Neutrophil (primary cell): ENCODE data around the gene CA10.

ENCODE experiments used
- H3K27ac ChIP-seq: fragments of 200-600 bp; sonication (generic); 2 replicates; pipeline ENCODE4 v1.5.1; 2016; ENCODE audit warnings: mild to moderate bottlenecking, moderate library complexity
- H3K27me3 ChIP-seq: fragments of 200-600 bp; sonication (generic); 2 replicates; pipeline ENCODE4 v1.6.0; 2016; ENCODE audit warnings: mild to moderate bottlenecking
- H3K36me3 ChIP-seq: fragments of 200-600 bp; sonication (generic); 2 replicates; pipeline ENCODE4 v1.5.1; 2017
- H3K4me1 ChIP-seq, 2 experiments: fragments of 200-600 bp in 1 of 2; sonication (generic) in 1 of 2; 1 replicate in 1 of 2; 2 replicates in 1 of 2; pipeline versions ENCODE4 v1.5.1 to v1.6.1; 2013 to 2016; ENCODE audit warnings: low read depth in 1 of 2, low read length in 1 of 2, mild to moderate bottlenecking in 1 of 2, moderate library complexity in 1 of 2; ENCODE audit not compliant: control insufficient read depth in 1 of 2, insufficient read depth in 1 of 2
- H3K4me3 ChIP-seq, 2 experiments: fragments of 200-600 bp in 1 of 2; sonication (generic) in 1 of 2; 1 replicate in 1 of 2; 2 replicates in 1 of 2; pipeline ENCODE4 v1.5.1; 2013 to 2016; ENCODE audit warnings: low read depth in 1 of 2, low read length in 1 of 2, mild to moderate bottlenecking in 1 of 2, moderate library complexity in 1 of 2
- H3K9me3 ChIP-seq: fragments of 200-600 bp; sonication (generic); 2 replicates; pipeline ENCODE4 v1.5.1; 2016
- TF ChIP-seq, protein P1 (sequence below): fragments of 200-600 bp; sonication (generic); IDR thresholded peaks from 2 replicates; pipeline ENCODE4 v1.5.1; 2016; ENCODE audit warnings: antibody characterized with exemption

Gene CA10

DNA sequence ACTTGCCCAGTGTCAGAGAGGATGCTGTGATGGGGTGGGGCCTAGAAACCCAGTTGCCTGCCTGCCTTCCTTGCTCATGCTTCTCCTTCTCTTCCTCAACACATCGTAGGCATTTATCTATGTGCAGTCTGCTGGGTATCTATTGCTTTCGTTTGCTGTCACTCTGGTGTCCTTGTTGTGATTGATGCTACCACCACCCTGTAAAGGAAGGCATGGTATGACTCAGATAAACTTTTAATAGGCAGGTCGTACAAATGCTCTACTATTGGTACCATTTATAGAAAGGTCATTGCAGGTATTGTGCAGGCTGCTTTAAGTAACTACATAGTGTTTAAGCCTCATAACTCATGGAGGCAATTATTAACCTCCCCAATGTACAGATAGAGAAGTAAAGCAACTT, 529.3 kb downstream of the CA10 start:
- Histone ChIP-seq H3K4me1 (no peaks in the 10 kb centered on the region), H3K27ac (no peak overlapping the region), H3K9me3 (no peaks in the 10 kb centered on the region), H3K36me3 (no peaks in the 10 kb centered on the region), H3K4me3 (no peak overlapping the region), H3K27me3 (no peaks in the 10 kb centered on the region)
- TF ChIP-seq, protein P1, sequence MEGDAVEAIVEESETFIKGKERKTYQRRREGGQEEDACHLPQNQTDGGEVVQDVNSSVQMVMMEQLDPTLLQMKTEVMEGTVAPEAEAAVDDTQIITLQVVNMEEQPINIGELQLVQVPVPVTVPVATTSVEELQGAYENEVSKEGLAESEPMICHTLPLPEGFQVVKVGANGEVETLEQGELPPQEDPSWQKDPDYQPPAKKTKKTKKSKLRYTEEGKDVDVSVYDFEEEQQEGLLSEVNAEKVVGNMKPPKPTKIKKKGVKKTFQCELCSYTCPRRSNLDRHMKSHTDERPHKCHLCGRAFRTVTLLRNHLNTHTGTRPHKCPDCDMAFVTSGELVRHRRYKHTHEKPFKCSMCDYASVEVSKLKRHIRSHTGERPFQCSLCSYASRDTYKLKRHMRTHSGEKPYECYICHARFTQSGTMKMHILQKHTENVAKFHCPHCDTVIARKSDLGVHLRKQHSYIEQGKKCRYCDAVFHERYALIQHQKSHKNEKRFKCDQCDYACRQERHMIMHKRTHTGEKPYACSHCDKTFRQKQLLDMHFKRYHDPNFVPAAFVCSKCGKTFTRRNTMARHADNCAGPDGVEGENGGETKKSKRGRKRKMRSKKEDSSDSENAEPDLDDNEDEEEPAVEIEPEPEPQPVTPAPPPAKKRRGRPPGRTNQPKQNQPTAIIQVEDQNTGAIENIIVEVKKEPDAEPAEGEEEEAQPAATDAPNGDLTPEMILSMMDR: no peak

DNA sequence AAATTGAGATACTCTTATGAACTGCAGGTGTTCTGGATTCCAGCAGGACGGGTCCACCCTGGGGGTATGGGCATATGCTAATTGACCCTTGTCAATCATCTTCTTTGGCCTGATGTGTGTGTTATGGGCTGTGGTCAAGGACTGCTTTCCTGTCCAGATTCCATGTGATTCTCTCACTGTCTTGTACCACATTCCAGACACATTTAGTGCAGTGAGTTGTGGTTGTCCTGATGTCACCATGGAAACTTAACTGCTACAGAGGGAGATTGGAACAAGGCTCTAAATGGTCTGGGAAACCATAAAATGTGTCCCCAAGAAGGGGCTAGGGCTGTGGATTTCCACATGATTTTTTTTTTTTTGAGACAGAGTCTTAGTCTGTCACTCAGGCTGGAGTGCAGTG, 530.7 kb downstream of the CA10 start:
- Histone ChIP-seq H3K36me3 (no peaks in the 10 kb centered on the region), H3K4me3 (no peak overlapping the region), H3K27me3 (no peaks in the 10 kb centered on the region), H3K4me1 (no peaks in the 10 kb centered on the region), H3K9me3 (no peaks in the 10 kb centered on the region), H3K27ac (no peak overlapping the region)
- TF ChIP-seq, protein P1: no peak

DNA sequence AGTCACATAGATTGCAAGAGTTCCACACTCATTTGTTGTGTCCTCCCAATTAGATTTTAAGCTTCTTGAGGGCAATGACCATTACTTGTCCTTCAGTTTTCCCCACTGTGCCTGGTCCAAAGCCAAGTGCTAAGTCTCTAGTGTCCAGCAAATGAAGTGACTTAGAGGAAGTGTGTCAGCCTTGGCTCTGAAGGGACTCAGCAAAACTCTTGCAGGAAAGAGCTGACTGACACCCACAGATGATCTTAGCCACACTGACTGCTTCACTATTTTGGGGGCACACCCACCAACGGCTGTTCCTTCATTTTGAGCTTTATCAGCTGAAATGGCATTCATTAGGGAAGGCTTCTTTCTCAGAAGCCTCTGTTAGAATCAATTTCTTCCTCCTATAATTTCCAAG, 540.0 kb downstream of the CA10 start:
- Histone ChIP-seq H3K36me3 (no peaks in the 10 kb centered on the region), H3K4me1 (no peaks in the 10 kb centered on the region), H3K9me3 (no peaks in the 10 kb centered on the region), H3K4me3 (no peak overlapping the region), H3K27me3 (no peaks in the 10 kb centered on the region), H3K27ac (no peak overlapping the region)
- TF ChIP-seq, protein P1: no peak

GRCh38 chr17:51617986-51618385, 540.5 kb downstream of the CA10 start:
- Histone ChIP-seq H3K4me3 (no peak overlapping the region), H3K4me1 (no peaks in the 10 kb centered on the region), H3K9me3 (no peaks in the 10 kb centered on the region), H3K27me3 (no peaks in the 10 kb centered on the region), H3K27ac (no peak overlapping the region), H3K36me3 (no peaks in the 10 kb centered on the region)
- TF ChIP-seq, protein P1: no peak

DNA sequence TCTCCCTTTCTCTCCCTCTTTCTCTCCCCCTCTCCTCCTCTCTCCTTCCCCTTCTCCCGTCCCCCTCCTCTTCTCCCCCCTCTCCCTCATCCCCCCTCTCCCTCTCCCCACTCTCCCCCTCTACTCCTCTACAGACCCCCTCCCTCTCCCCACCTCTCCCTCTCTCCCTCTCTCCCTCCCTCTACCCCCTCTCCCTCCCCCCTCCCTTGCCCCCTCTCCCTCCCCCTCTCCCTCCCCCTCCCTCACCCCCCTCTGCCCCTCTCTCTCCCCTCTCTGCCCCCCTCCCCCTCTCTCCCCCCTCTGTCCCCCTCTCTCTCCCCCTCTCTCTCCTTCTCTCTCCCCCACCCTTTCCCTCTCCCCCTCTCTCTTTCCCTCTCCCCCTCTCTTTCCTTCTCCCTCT, 545.3 kb downstream of the CA10 start:
- H3K27me3 ChIP-seq: no peaks in the 10 kb centered on the region
- no peaks in the 10 kb centered on the region for H3K9me3 ChIP-seq
- H3K4me3 ChIP-seq: no peak overlapping the region
- TF ChIP-seq, protein P1: no peak
- no peaks in the 10 kb centered on the region for H3K4me1 ChIP-seq
- no peak overlapping the region for H3K27ac ChIP-seq
- H3K36me3 ChIP-seq: no peaks in the 10 kb centered on the region

DNA sequence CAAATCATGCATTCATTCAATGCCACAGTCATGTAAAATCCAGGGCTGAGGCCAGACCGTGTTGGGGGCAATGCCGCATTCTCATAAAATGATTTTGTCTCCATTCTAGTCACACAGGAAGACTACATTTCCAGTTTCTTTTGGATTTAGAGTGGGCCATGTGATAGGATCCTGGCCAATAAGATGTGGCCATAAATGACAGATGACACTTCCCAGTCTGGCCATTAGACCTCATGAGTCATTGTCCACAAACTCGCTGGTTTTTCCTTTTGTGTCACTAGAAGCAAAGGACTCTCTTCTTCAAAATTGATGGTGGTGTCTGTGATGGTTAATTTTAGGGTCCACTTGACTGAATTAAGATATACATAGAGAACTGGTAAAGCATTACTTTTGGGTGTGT, 545.8 kb downstream of the CA10 start:
- no peak overlapping the region for H3K27ac ChIP-seq
- TF ChIP-seq, protein P1: no peak

More for the DNA sequence above, 545.8 kb downstream of the CA10 start:
- Histone ChIP-seq H3K36me3 (no peaks in the 10 kb centered on the region), H3K4me1 (no peaks in the 10 kb centered on the region), H3K4me3 (no peak overlapping the region), H3K27me3 (no peaks in the 10 kb centered on the region), H3K9me3 (no peaks in the 10 kb centered on the region)
